Retinal pigment epithelial cell (primary cell): ENCODE data around the gene TTC28.

ENCODE experiments used
- DNase-seq: peaks from one replicate; pipeline ENCODE4 v3.0.0-alpha.2; 2010; ENCODE audit warnings: low read depth
- H3K4me3 ChIP-seq: 2 replicates; pipeline ENCODE4 v1.5.1; 2011; ENCODE audit warnings: mild to moderate bottlenecking, low read length, control low read depth, moderate library complexity
- CTCF ChIP-seq: conservative IDR thresholded peaks from 2 replicates; pipeline ENCODE4 v1.5.1; 2011; ENCODE audit warnings: low read depth, low read length, control low read depth, inconsistent platforms

The TTC28 gene

GRCh38 chr22:27978802-27979201, 700.8 kb downstream of the TTC28 start:
- no peak for TF ChIP-seq CTCF
- no peak for DNase-seq
- no peak overlapping the region for H3K4me3 ChIP-seq

GRCh38 chr22:27978317-27978716, 701.3 kb downstream of the TTC28 start:
- no peak overlapping the region for H3K4me3 ChIP-seq
- no peak for TF ChIP-seq CTCF
- no peak for DNase-seq

GRCh38 chr22:27976586-27976985, 703.1 kb downstream of the TTC28 start:
- no peak for TF ChIP-seq CTCF
- DNase-seq, result no peak

GRCh38 chr22:27975381-27976013, 704.1 kb downstream of the TTC28 start:
- H3K4me3 ChIP-seq, result no peak overlapping the region
- DNase-seq, result no peak
- no peak for TF ChIP-seq CTCF

More at GRCh38 chr22:27976586-27976985, 703.1 kb downstream of the TTC28 start:
- H3K4me3 ChIP-seq, result no peak overlapping the region

- TF ChIP-seq CTCF, result no peak
- H3K4me3 ChIP-seq, result no peak overlapping the region
- no peak for DNase-seq
Observed at GRCh38 chr22:27973846-27974245, 705.8 kb downstream of the TTC28 start.

GRCh38 chr22:27972732-27973698, 706.6 kb downstream of the TTC28 start:
- no peak for DNase-seq
- TF ChIP-seq CTCF, result no peak
- no peak overlapping the region for H3K4me3 ChIP-seq
